Left renal pelvis (tissue), 4 donors: ENCODE results near the gene NUP188. TPM values are rescaled to one million over a fixed set of nuclear protein-coding genes. Genes with fewer than 3 reads are reported as not detected.
A peak's percentile ranks its signal among the peaks of the same experiment; 100 is the strongest.

Source experiments
- DNase-seq, 4 donors: peaks; one replicate each; pipeline ENCODE4 v3.0.0-alpha.2; 2013; ENCODE audit warnings: low read depth in 4 of 4, low spot score in 3 of 4
- polyA plus RNA-seq, 4 donors: library from polyadenylated mRNA; unstranded; fragments of 120-200 nt; gene quantifications; one replicate each; pipeline ENCODE4 v1.2.1, GENCODE V29; 2013; ENCODE audit not compliant: insufficient read length in 4 of 4

Gene NUP188
- polyA plus RNA-seq, 4 donors = 32.0 to 53.5 (median 41.4) TPM

DNA sequence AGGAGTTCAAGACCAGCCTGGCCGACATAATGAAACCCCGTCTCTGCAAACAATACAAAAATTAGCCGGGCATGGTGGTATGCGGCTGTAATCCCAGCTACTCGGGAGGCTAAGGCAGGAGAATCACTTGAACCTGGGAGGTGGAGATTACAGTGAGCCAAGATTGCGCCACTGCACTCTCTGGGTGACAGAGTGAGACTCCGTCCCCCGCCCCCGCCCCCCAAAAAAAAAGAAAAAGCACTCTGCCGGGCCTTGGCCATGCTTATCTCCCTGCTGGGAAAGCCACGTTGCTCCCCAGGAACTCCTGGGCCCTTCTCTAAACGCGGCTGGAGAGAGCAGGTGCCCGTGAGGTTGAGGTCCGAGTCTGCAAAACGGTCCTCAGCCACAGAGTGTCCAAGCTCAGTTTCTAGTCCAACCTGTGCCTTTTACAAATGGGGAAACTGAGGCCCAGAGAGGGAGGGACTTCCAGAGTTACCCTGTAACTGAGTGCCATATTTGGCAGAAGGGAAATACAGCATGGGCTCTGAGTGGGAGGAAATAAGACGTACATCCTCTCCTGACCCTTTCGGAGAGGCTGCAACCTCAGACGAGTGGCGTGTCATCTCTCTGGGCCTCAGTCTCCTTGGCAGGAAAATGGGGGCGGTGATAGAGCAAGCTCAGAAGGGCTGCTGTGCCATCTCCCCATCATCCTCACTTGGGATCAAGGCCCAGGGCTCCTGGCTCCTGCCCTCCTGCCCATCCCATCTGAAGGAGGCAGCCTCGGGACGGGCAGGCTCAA lies 33.3 kb upstream of the NUP188 start:
- DNase-seq = no peak

DNA sequence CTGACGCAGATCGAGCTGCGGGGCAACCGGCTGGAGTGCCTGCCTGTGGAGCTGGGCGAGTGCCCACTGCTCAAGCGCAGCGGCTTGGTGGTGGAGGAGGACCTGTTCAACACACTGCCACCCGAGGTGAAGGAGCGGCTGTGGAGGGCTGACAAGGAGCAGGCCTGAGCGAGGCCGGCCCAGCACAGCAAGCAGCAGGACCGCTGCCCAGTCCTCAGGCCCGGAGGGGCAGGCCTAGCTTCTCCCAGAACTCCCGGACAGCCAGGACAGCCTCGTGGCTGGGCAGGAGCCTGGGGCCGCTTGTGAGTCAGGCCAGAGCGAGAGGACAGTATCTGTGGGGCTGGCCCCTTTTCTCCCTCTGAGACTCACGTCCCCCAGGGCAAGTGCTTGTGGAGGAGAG lies 31.3 kb upstream of the NUP188 start:
- no peak for DNase-seq

GRCh38 chr9:128916745-128917144 lies 30.8 kb upstream of the NUP188 start:
- no peak for DNase-seq

DNA sequence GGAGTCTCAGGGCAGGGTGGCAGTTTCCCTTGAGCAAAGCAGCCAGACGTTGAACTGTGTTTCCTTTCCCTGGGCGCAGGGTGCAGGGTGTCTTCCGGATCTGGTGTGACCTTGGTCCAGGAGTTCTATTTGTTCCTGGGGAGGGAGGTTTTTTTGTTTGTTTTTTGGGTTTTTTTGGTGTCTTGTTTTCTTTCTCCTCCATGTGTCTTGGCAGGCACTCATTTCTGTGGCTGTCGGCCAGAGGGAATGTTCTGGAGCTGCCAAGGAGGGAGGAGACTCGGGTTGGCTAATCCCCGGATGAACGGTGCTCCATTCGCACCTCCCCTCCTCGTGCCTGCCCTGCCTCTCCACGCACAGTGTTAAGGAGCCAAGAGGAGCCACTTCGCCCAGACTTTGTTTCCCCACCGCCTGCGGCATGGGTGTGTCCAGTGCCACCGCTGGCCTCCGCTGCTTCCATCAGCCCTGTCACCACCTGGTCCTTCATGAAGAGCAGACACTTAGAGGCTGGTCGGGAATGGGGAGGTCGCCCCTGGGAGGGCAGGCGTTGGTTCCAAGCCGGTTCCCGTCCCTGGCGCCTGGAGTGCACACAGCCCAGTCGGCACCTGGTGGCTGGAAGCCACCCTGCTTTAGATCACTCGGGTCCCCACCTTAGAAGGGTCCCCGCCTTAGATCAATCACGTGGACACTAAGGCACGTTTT lies 30.2 kb upstream of the NUP188 start:
- no peak for DNase-seq

- DNase-seq = no peak
Observed at GRCh38 chr9:128918921-128919320, 28.6 kb upstream of the NUP188 start.

- no peak for DNase-seq
Observed at GRCh38 chr9:128919402-128920089, 28.0 kb upstream of the NUP188 start.

DNA sequence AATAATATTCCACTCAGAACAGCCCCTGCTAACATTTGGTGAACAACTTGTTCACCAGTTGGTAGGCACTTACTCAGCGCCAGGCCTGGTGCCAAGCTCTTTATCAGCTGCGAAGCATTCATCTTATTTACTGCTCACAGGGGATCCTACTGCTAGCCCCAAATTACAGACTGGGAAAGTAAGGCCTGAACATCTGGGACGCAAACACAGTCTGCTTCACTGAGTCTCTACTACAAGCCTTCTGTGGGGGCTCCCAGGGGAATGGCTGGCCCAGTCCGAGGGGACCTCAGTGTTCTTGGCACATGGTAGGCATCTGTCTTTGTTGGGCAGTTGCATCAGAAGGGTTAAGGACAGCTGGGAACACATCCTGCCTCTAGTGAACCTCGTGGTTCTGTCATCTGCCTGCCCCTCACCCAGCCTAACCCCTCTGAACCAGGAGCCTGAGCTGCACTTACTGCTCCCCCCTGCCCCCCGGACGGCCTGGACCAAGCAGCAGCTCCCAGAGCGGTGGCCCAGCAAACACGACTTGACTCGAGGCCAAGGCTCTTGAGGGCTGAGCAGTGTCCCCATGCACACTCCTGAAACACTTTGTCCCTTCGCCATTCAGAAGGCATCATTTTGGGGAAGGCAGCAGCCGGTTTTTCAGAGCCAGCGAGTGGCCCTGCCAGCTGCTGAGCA lies 27.0 kb upstream of the NUP188 start, which contains the start of gene PHYHD1:
Gene PHYHD1, plus strand, starts transcription at position 602 of the 678 bp plus-strand sequence. CDS start 1,342 bp downstream, outside the sequence.
- DNase-seq = no peak

DNA sequence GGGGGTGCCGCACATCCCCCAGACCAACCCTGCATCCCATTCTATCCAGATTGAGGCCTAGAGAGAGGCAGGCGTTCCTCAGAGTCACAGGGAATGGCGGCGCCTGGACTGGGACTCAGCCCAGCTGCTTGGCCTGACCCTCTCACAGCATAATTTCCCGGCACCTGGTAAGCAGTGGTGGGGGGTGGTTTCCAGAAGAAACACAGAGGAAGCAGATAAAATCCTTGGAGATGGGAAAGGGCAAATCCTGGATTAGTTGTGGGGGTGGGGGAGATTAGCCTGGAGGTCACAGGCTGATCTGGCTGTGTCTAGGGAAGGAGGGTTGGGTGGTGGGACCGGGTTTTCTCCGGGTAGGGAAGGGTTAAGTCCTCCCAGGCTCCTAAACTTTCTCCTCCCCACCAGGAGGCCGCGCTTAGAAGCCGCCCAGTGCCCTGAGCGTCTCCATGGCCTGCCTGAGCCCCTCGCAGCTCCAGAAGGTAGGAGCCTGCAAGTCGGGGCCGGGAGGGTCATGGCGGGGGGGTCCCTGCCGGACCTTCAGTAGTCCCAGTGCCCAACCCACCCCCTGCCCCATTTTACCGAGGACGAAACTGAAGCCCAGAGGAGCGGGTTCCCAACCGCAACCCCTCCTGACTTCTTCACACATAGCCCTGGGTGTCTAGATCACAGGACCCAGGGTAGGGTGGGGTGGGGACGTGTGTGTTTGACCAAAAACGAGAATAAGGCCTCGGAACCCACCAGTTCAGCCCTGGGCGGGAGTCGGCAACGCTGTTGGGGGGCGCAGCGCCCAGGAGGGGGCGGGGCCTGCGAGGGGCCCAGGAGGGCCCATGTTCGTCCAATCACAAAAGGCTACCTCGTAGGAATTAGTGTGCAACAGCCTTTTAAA lies 25.4 kb upstream of the NUP188 start:
- DNase-seq = peak; percentile 52 to 75 (median 70)

- no peak for DNase-seq
Observed at GRCh38 chr9:128923493-128923883, 24.0 kb upstream of the NUP188 start.

- no peak for DNase-seq
Observed at GRCh38 chr9:128927731-128928411, 19.6 kb upstream of the NUP188 start.

DNA sequence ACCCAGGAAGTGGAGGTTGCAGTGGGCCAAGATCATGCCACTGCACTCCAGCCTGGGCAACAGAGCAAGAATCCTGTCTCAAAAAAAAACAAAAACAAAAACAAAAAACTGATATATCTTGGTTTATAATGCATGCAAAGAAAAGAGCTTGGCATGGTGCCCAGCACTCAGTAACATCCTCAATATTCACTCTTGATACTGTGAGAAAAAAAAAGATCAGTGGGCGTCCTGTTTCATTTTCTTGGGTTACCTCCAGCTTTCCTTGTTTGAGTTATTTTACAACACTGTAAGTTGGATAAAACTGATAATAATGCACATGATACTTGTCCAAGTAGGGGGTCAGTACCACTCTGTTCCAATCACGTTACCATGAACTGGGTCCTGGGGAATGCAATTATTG lies 18.9 kb upstream of the NUP188 start:
- no peak for DNase-seq

- no peak for DNase-seq
Observed at GRCh38 chr9:128929560-128929959, 17.9 kb upstream of the NUP188 start.

- DNase-seq = no peak
Observed at GRCh38 chr9:128933731-128934130, 13.8 kb upstream of the NUP188 start.

GRCh38 chr9:128936171-128936865 lies 11.2 kb upstream of the NUP188 start:
- no peak for DNase-seq

GRCh38 chr9:128937310-128938165 lies 10.0 kb upstream of the NUP188 start:
- no peak for DNase-seq

DNA sequence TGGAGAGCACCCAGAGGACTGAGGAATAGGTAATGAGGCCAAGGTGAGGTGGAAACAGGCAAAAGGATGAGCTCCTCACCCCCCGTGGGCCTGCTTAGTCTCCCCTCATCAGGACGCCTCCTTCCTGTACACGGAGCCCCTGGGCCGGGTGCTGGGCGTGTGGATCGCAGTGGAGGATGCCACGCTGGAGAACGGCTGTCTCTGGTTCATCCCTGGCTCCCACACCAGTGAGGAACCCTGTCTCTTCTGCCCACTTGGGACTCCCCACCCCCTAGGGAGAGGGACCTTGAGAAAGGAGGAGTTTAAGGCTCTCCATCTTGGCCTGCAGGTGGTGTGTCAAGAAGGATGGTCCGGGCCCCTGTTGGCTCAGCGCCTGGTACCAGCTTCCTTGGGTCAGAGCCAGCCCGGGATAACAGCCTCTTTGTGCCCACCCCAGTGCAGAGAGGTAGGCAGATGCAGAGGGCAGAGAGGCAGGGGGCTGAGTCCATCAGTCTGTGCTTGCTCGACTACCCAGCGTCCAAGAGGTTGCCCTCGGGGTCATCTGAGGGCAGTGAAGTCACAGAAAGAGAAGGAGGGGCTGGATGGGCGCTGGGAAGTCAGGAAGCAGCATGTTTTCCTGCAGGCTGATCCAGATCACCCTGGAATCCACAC lies 7.1 kb upstream of the NUP188 start:
- no peak for DNase-seq
